ENCODE results near the gene PRPF6.

GRCh38 chr20:63957690-63958441 lies 23.1 kb upstream of the PRPF6 start:
- TF ChIP-seq CTCF (IDR thresholded peaks at IDR 0.05 in 8 of 11, conservative IDR thresholded peaks at IDR 0.05 in 3 of 11) = no peak
- no peak for TF ChIP-seq POLR2A (IDR thresholded peaks at IDR 0.05)

All from spleen (tissue), 7 donors.